ENCODE results near the gene VRK3. TPM values are rescaled to one million over a fixed set of nuclear protein-coding genes. Genes with fewer than 3 reads are reported as not detected.
"Not testable (repeated sequence)": the region's sequence is repeated elsewhere in the genome, so short reads cannot be mapped to it uniquely, and the experiment has no call there.

VRK3 gene
- total RNA-seq, 6 donors from 2014 or later: 28.6 to 82.8 (median 38.4) TPM

DNA sequence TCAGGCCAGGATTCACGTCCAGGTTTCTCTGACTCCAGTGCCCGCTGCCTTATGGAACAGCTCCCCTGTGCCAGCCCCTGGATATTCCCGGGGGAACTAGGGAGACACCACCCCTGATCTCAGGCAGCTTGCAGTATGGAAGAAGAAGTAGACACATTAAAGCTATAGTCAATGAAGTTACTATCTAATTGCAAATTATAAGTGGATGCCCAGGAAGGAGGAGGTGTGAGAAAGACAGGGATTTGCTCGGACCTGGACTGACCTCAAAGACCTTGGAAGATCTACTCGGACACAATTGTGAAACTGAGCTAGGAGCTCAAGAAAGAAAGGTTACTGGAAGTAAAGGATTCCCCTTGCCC is 74.6 kb downstream of the VRK3 start:
- H3K27ac ChIP-seq: no peak overlapping the region
- H3K4me1 ChIP-seq: peaks cover 16 to 24% (median 19%) of the 10 kb centered on the region in 4 donors
- DNase-seq: no peak
- WGBS, 2 donors: 85 to 88% methylated on average over 5 of the region's 5 CpGs
- no peaks in the 10 kb centered on the region for H3K36me3 ChIP-seq
- no peaks in the 10 kb centered on the region for H3K9me3 ChIP-seq
- no peaks in the 10 kb centered on the region for H3K27me3 ChIP-seq
- TF ChIP-seq, protein P1, sequence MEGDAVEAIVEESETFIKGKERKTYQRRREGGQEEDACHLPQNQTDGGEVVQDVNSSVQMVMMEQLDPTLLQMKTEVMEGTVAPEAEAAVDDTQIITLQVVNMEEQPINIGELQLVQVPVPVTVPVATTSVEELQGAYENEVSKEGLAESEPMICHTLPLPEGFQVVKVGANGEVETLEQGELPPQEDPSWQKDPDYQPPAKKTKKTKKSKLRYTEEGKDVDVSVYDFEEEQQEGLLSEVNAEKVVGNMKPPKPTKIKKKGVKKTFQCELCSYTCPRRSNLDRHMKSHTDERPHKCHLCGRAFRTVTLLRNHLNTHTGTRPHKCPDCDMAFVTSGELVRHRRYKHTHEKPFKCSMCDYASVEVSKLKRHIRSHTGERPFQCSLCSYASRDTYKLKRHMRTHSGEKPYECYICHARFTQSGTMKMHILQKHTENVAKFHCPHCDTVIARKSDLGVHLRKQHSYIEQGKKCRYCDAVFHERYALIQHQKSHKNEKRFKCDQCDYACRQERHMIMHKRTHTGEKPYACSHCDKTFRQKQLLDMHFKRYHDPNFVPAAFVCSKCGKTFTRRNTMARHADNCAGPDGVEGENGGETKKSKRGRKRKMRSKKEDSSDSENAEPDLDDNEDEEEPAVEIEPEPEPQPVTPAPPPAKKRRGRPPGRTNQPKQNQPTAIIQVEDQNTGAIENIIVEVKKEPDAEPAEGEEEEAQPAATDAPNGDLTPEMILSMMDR (IDR thresholded peaks at IDR 0.05): no peak
- ATAC-seq (ENCODE audit: low FRiP score in 2 of 2): no peak
- no peak overlapping the region for H3K4me3 ChIP-seq

DNA sequence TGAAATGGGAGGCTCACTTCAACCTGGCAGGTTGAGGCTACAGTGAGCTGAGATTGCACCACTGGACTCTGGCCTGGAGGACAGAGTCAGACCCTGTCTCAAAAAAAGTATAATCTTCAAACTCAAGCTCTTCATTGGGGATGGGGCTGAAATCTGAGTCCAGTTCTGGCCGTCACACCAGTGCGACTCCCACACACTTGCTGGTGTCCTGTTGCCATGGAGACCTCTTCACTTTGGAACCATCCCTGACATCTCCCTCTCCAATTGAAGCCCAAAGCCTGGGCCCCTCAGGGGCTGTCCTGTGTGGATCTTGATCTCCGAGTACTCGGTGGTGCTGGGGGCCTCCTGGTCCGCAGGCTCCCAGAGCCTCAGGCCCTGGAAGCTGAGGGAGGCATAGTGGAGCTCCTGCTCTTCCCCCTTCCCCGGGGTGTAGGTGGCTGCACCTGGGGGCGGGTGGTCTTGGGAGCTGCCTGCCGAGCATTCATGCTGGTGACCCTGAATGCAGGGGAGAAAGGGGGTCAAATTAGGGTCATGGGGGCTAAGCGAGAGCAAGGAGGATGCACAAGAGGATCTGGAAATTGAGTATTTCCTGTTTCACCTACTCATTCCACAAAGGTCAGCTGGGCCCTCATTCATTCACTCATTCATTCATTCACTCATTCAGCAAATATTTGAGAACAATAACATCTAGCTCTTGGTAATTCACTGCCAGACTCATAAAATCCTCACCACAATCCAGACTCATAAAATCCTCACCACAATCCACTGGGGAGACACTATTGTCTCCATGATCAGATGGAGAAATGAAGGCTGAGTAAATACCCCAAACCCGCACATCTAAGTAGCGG is 75.2 kb downstream of the VRK3 start:
- peaks cover 11 to 20% (median 15%) of the 10 kb centered on the region in 4 donors for H3K4me1 ChIP-seq
- no peak overlapping the region for H3K4me3 ChIP-seq
- no peaks in the 10 kb centered on the region for H3K9me3 ChIP-seq
- TF ChIP-seq POLR2AphosphoS5 (IDR thresholded peaks at IDR 0.05) (no peak), EP300 (IDR thresholded peaks at IDR 0.05) (no peak), POLR2A (IDR thresholded peaks at IDR 0.05) (no peak)
- TF ChIP-seq, protein P1 (IDR thresholded peaks at IDR 0.05): no peak
- no peak overlapping the region for H3K27ac ChIP-seq
- WGBS, 2 donors: 76 to 91% methylated on average over 5 to 8 of the region's 11 CpGs
- no peaks in the 10 kb centered on the region for H3K36me3 ChIP-seq
- DNase-seq (no peak), ATAC-seq (ENCODE audit: low FRiP score in 2 of 2) (no peak)
- no peaks in the 10 kb centered on the region for H3K27me3 ChIP-seq

DNA sequence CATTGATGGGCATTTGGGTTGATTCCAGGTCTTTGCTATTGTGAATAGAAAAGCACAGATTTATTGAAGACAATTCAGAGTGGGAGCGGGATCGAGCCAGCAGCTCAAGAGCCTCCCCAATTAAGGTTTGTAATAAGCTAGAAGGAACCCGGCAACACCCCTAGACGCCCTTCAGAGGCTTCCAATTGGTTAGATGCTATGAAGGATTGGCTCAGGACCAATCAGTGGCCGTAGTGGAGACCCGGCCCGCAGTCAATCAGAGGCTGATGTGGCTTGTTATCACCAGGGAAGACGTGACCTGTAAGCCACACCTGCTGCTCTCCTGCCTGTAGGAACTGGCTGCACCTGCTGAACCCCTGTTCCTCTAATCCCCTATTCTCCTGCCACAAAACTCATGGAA is 78.8 kb downstream of the VRK3 start:
- DNase-seq (no peak), ATAC-seq (ENCODE audit: low FRiP score in 2 of 2) (no peak)
- H3K4me3 ChIP-seq: no peak overlapping the region

DNA sequence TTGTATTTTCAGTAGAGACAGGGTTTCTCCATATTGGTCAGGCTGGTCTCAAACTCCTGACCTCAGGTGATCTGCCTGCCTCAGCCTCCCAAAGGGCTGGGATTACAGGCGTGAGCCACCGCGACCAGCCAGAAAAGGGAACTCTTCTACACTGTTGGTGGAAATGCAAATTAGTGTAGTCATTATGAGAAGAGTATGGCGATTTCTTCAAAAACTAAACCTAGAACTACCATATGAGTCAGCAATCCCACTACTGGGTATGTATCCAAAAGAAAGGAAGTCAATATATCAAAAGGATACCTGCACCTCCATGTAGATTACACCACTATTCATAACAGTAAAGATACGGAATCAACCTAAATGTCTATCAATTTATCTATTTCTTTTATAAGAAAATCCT is 80.6 kb downstream of the VRK3 start:
- peak in 1 of 2 donors; percentile 36 for ATAC-seq (ENCODE audit: low FRiP score in 2 of 2)
- not testable (repeated sequence) for H3K27me3 ChIP-seq, H3K9me3 ChIP-seq, H3K27ac ChIP-seq, H3K4me1 ChIP-seq, H3K4me3 ChIP-seq, DNase-seq, H3K36me3 ChIP-seq
- WGBS, 2 donors: 67 to 71% methylated on average over 5 of the region's 5 CpGs

More for the DNA sequence above, 78.8 kb downstream of the VRK3 start:
- 83 to 90% methylated on average over 8 of the region's 8 CpGs for WGBS, 2 donors
- Histone ChIP-seq H3K9me3 (no peaks in the 10 kb centered on the region), H3K27ac (no peak overlapping the region), H3K4me1 (no peaks in the 10 kb centered on the region), H3K27me3 (no peaks in the 10 kb centered on the region), H3K36me3 (no peaks in the 10 kb centered on the region)
- TF ChIP-seq POLR2AphosphoS5 (IDR thresholded peaks at IDR 0.05): no peak
- TF ChIP-seq EP300 (IDR thresholded peaks at IDR 0.05): no peak
- TF ChIP-seq POLR2A (IDR thresholded peaks at IDR 0.05): no peak
- TF ChIP-seq, protein P1 (IDR thresholded peaks at IDR 0.05): no peak

DNA sequence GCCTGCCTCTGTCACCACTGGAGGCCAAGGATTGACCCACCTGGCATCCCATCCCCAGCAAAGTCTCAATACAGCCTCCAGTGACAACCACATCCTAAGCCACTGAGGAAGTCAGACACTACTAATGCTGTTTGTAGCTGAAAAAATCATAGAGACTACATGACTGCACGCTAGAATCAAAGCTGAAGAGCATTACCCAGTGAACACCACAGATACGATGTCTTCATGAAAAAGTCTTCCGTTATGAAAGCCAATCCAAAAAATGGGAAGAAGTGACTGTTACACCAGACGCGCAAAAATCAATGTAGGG is 84.7 kb downstream of the VRK3 start:
- DNase-seq (no peak), ATAC-seq (ENCODE audit: low FRiP score in 2 of 2) (no peak)
- 90 to 99% methylated on average over 5 of the region's 5 CpGs for WGBS, 2 donors
- H3K36me3 ChIP-seq: no peaks in the 10 kb centered on the region
- peaks cover 5 to 12% (median 9%) of the 10 kb centered on the region in 4 donors for H3K4me1 ChIP-seq
- no peak overlapping the region for H3K27ac ChIP-seq
- TF ChIP-seq, protein P1 (IDR thresholded peaks at IDR 0.05): no peak
- TF ChIP-seq POLR2A (IDR thresholded peaks at IDR 0.05): no peak
- TF ChIP-seq POLR2AphosphoS5 (IDR thresholded peaks at IDR 0.05): no peak
- no peak for TF ChIP-seq EP300 (IDR thresholded peaks at IDR 0.05)
- no peaks in the 10 kb centered on the region for H3K27me3 ChIP-seq
- no peaks in the 10 kb centered on the region for H3K9me3 ChIP-seq
- no peak overlapping the region for H3K4me3 ChIP-seq

All from upper lobe of left lung (tissue), 6 donors.